Epidermal melanocyte (primary cell): Measurements from ENCODE around the gene CD4.

Experiments
- DNase-seq: peaks from one replicate; pipeline ENCODE4 v3.0.0; 2011; ENCODE audit warnings: low spot score; ENCODE audit not compliant: insufficient read length

Gene CD4

DNA sequence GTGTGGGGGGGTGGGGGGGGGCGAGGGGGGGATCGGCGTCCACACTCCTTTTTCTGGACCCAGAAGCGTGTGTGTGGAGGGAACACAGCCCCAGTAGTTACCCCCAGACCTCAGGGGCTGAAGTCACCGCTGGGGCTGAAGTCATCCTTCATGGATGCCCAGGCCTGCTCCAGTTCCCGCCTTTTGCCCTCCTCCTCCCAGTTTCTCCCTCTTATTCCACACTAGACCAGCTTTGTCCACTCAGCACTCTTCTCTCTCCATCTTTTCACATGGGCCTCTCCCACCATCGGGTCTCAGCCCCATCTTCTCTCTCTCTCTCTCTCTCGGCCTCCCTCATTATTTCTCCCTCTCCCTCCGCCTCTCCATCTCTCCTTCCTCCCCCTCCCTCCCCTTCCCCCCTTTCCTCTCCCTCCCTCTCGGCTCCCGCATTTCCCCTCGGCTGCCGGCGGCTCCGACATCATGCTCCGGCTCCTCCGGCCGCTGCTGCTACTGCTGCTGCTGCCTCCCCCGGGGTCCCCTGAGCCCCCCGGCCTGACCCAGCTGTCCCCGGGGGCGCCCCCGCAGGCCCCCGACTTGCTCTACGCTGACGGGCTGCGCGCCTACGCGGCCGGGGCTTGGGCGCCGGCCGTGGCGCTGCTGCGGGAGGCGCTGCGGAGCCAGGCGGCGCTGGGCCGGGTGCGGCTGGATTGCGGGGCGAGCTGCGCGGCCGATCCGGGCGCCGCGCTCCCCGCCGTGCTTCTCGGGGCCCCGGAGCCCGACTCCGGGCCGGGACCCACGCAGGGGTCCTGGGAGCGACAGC is 38.9 kb downstream of the CD4 start, which contains the start of gene P3H3:
P3H3 (plus strand) TSS at position 426 of the 799 bp plus-strand sequence; CDS start at position 460, 34 bp downstream.
- peak; percentile 49 for DNase-seq

DNA sequence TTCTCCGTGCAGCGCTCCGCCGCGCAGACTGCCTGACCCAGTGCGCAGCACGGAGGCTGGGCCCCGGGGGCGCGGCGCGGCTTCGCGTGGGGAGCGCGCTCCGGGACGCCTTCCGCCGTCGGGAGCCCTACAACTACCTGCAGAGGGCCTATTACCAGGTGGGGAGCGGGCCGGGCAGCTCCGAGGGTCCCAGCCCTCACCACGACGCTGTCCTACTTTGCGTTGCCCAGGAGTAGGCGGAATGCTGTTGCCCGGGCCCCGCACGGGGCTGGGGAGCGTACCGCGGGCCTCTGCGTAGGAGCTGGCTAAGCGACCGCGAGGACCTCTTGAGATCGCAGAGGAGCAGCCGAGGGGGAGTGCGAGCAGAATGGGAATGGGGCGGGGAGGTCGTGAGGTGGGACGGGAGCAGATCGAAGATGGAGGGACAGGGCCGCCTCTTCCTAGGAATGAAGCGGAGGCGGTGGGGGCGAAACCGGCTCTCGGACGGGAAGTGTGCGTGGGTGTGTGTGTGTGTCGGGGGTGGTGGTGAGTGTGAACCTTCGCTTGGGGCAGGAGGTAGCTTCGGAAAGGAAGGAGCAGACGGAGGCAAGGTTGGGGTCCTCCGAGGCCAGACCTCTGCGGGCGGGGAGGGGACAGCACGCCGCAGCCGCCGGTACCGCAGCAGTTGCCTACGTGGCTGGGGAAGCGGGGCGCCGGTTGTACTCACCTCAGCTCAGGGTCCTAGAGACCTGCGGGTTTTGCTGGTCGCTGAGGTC is 39.6 kb downstream of the CD4 start:
- DNase-seq = peak; percentile 41

- no peak for DNase-seq
Measured at GRCh38 chr12:6829536-6830220, 40.4 kb downstream of the CD4 start.

DNA sequence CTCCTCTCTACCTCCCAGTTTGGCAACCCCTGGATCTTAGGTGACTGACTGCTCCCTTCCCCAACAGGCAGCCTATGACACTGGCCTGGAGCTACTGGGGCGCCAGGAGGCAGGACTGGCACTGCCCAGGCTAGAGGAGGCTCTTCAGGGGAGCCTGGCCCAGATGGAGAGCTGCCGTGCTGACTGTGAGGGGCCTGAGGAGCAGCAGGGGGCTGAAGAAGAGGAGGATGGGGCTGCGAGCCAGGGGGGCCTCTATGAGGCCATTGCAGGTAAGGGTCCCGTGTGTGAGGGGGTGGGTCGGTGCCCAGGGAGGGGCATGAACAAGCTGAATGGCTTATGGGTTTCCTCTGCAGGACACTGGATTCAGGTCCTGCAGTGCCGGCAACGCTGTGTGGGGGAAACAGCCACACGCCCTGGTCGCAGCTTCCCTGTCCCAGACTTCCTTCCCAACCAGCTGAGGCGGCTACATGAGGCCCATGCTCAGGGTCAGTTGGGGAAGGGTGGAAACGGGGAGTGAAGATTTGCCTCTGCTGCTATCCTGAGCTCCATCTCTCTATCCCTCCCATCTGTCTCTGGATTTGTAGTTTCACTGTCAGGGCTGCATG is 41.1 kb downstream of the CD4 start:
- no peak for DNase-seq

DNA sequence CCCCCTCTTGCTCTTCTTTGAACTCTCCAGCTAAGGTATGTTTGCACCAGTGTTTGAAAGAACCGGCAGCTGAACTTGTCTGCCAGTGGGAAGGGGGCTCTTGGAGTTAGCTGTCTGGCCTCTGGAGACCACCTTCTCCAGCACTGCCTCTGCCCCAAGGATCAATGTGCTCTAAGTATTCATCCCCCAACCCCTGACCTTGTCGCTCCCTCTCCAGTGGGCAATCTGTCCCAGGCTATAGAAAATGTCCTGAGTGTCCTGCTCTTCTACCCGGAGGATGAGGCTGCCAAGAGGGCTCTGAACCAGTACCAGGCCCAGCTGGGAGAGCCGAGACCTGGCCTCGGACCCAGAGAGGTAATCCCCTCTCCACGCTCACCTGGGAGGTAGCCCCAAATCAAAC is 41.7 kb downstream of the CD4 start:
- no peak for DNase-seq

DNA sequence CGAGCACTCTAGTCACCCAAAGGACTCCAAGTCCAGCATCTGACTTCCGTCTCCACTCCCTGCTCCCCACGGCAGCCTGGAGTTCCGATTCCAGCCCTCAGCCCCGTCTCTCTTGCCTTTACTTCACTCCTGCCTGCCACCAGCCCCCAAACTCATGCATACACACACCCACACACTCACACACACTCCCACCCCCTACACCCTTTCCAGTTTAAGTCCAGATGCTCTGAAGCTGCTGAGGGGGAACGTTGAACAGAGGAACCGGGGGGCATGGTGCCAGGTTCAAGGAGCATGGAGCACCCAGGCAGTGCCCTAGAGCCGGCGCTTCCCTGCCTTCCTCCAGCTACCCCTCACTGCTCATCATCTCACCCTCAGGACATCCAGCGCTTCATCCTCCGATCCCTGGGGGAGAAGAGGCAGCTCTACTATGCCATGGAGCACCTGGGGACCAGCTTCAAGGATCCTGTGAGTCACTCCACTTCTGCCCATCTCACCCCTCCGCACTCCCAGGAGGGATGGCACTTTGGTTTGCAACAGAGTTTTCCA is 42.2 kb downstream of the CD4 start:
- DNase-seq = no peak

DNA sequence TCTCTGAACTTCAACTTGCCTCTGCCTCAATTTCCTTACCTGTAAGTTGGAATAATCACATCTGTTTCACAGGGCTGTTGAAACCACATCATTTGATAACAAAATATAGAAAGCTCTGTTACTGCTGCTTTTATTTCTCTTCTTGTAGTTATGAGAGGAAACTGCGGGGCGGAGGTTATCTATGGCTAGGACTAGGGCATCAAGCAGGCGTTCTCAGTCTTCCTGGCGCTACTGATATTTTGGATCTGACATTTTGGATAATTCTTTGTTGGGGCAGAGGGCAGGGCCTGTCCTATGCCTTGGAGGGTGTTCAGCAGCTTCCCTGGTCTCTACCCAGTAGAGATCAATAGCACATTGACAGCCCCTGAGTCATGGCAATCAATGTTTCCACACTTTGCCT is 42.8 kb downstream of the CD4 start:
- DNase-seq = no peak

GRCh38 chr12:6833189-6833890 is 44.0 kb downstream of the CD4 start:
- no peak for DNase-seq

- DNase-seq = no peak
Measured at GRCh38 chr12:6834254-6834653, 44.9 kb downstream of the CD4 start.

GRCh38 chr12:6834873-6835272 is 45.5 kb downstream of the CD4 start:
- no peak for DNase-seq

DNA sequence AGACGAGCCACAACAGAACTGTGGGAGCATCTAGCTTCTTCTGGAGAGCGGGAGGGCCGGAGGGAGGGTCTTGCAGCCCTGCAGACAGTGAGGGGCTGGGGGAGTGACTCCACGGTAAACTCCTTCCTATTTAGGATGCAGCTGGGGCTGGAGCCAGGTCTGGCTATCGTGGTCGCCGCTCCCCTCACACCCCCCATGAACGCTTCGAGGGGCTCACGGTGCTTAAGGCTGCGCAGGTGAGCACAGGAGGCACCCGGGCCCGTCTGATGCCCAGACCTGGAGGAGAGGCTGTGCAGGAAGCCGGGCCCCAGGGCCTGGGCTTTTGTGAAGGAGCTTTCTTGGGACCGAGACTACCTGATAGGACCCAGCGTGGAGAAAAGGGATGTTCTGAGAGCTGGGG is 47.5 kb downstream of the CD4 start:
- DNase-seq = no peak

DNA sequence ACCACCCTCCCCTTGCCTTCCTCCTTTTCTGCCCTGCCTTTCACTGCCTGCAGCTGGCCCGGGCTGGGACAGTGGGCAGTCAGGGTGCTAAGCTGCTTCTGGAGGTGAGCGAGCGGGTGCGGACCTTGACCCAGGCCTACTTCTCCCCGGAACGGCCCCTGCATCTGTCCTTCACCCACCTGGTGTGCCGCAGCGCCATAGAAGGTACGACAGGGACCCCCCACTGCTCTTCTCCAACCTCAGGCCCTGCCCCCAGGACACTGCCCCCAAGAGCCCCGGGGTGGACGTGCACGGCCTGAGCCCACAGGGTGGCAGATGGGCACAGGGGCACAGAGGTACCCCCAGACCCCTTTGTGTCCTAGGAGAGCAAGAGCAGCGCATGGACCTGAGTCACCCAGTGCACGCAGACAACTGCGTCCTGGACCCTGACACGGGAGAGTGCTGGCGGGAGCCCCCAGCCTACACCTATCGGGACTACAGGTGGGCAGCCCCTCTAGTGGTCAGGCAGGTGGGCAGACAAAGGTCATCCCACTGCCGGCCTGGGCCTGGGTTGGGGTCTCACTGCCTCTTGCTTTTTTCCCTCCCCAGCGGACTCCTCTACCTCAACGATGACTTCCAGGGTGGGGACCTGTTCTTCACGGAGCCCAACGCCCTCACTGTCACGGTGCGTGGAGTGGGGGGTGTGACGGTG is 48.2 kb downstream of the CD4 start:
- no peak for DNase-seq

- DNase-seq = no peak
Measured at GRCh38 chr12:6838854-6839253, 49.5 kb downstream of the CD4 start.

GRCh38 chr12:6839482-6840201 is 50.3 kb downstream of the CD4 start:
- DNase-seq = no peak

GRCh38 chr12:6840330-6840729 is 51.0 kb downstream of the CD4 start:
- DNase-seq = no peak

GRCh38 chr12:6840761-6841515 is 51.6 kb downstream of the CD4 start, which contains the start of gene GNB3:
Gene GNB3 (plus strand): TSS chr12:6840925. CDS start chr12:6841288, 363 bp downstream.
- no peak for DNase-seq

- no peak for DNase-seq
Measured at GRCh38 chr12:6842075-6842474, 52.7 kb downstream of the CD4 start.

- no peak for DNase-seq
Measured at GRCh38 chr12:6843118-6843902, 54.0 kb downstream of the CD4 start.
